K562 (cell line): Measurements from ENCODE around the gene CUX1. TPM values are rescaled to one million over a fixed set of nuclear protein-coding genes. Genes with fewer than 3 reads are reported as not detected.

Experiments used
- ATAC-seq: fragments of 200-7000 bp; cut with Tn5 transposase; 3 replicates; pipeline ENCODE4 v1.9.1; 2020; ENCODE audit warnings: moderate library complexity
- BruUV-seq: library from RNA; stranded (reverse); fragments of 400-500 nt; replicated peaks from 2 replicates; lab custom pipeline; 2021; lab: Mats Ljungman, UMichigan
- CTCF ChIA-PET: fragments of 300-600 bp; formaldehyde crosslinking; extraction: SDS; loops from one replicate; lab custom pipeline; 2021; ENCODE audit warnings: low intra/inter-chr PET ratio; lab: Yijun Ruan, JAX
- POLR2A ChIA-PET: fragments of 300-600, 350-650 bp; sonication (Branson Sonifier 250); formaldehyde crosslinking; extraction: SDS; loops from one replicate; lab custom pipeline; 2021; ENCODE audit warnings: antibody characterized with exemption, inconsistent platforms; lab: Yijun Ruan, JAX
- DNase-seq, 4 experiments: peaks; one replicate each; pipeline versions ENCODE4 v3.0.0 to v3.0.0-alpha.2; 2011 to 2018; ENCODE audit warnings: low spot score in 3 of 4, mixed read lengths in 3 of 4; ENCODE audit errors: extremely low read depth in 1 of 4
- FAIRE-seq: peaks from 2 replicates; lab custom pipeline; 2011; peaks lifted over from hg19 to GRCh38; lab: Jason Lieb, UNC
- H2AFZ ChIP-seq: 2 replicates; pipeline ENCODE4 v1.6.0; 2011; ENCODE audit warnings: low read depth, low read length, control low read depth, inconsistent platforms
- H3K27ac ChIP-seq: fragments of 200-600 bp; 3 replicates; pipeline ENCODE4 v1.8.0; 2011; ENCODE audit warnings: low read depth, mild to moderate bottlenecking, control low read depth, inconsistent platforms, low read length, moderate library complexity, mixed read lengths; ENCODE audit errors: extremely low read depth
- H3K27me3 ChIP-seq, 2 experiments: fragments of 300-600 bp in 1 of 2; 2 replicates in 1 of 2; 3 replicates in 1 of 2; pipeline versions ENCODE4 v1.6.0 to v1.8.0; 2011; ENCODE audit warnings: inconsistent platforms in 2 of 2, low read length in 2 of 2, mild to moderate bottlenecking in 1 of 2, mixed read lengths in 1 of 2, moderate library complexity in 1 of 2; ENCODE audit not compliant: control insufficient read depth in 2 of 2, insufficient read depth in 2 of 2
- H3K36me3 ChIP-seq: fragments of 300-600 bp; 3 replicates; pipeline ENCODE4 v1.8.0; 2011; ENCODE audit warnings: mild to moderate bottlenecking, low read length, inconsistent platforms; ENCODE audit not compliant: control insufficient read depth, insufficient read depth
- H3K4me1 ChIP-seq, 2 experiments: fragments of 200-600 bp in 1 of 2; replicated peaks in 1 of 2; 2 replicates in 1 of 2; 3 replicates in 1 of 2; pipeline versions ENCODE4 v1.5.1 to v1.8.0; 2011; ENCODE audit warnings: inconsistent platforms in 2 of 2, low read length in 2 of 2, mild to moderate bottlenecking in 1 of 2, mixed read lengths in 1 of 2, moderate library complexity in 1 of 2; ENCODE audit not compliant: control insufficient read depth in 2 of 2, insufficient read depth in 2 of 2
- H3K4me2 ChIP-seq: 2 replicates; pipeline ENCODE4 v1.6.1; 2011; ENCODE audit warnings: low read length, control low read depth, inconsistent platforms, mixed read lengths; ENCODE audit not compliant: insufficient read depth
- H3K4me3 ChIP-seq: fragments of 200-600 bp; sonication (generic), shearing (Covaris generic); 2 replicates; pipeline ENCODE4 v1.5.1; 2016; ENCODE audit warnings: control low read depth, inconsistent platforms
- H3K79me2 ChIP-seq: fragments of 200-600 bp; 3 replicates; pipeline ENCODE4 v1.8.0; 2011; ENCODE audit warnings: low read length, inconsistent platforms; ENCODE audit not compliant: control insufficient read depth, insufficient read depth
- H3K9ac ChIP-seq, 2 experiments: 2 replicates each; pipeline versions ENCODE4 v1.6.0 to v1.6.1; 2011; ENCODE audit warnings: low read depth in 2 of 2, low read length in 2 of 2, control low read depth in 1 of 2, inconsistent platforms in 1 of 2, mild to moderate bottlenecking in 1 of 2, mixed read lengths in 1 of 2; ENCODE audit not compliant: insufficient read depth in 1 of 2
- H3K9me1 ChIP-seq: one replicate; pipeline ENCODE4 v1.6.0; 2011; ENCODE audit warnings: inconsistent platforms, mild to moderate bottlenecking, low read length, moderate library complexity; ENCODE audit not compliant: control insufficient read depth, insufficient read depth
- H3K9me3 ChIP-seq: replicated peaks from 2 replicates; pipeline ENCODE4 v1.5.1; 2011; ENCODE audit warnings: low read depth, low read length, inconsistent platforms; ENCODE audit not compliant: control insufficient read depth, insufficient read depth
- H4K20me1 ChIP-seq: replicated peaks from 2 replicates; pipeline ENCODE4 v1.6.1; 2011; ENCODE audit warnings: low read length, inconsistent platforms, mixed read lengths; ENCODE audit not compliant: control insufficient read depth, insufficient read depth
- ASH1L ChIP-seq: fragments of 450-650 bp; IDR thresholded peaks from 2 replicates; pipeline ENCODE4 v1.6.1; 2018; ENCODE audit warnings: borderline replicate concordance, mild to moderate bottlenecking, low read depth; ENCODE audit not compliant: partially characterized antibody
- KLF10 ChIP-seq: fragments of 250-450 bp; sonication (Bioruptor Pico); IDR thresholded peaks from 2 replicates; pipeline ENCODE4 v1.6.1; 2021; ENCODE audit warnings: matching md5 sums
- TAF15 ChIP-seq: fragments of 200-400 bp; formaldehyde crosslinking; IDR thresholded peaks from 2 replicates; pipeline ENCODE4 v1.6.1; 2017; ENCODE audit warnings: mild to moderate bottlenecking, low read depth, low read length, moderate library complexity
- TCF7L2 ChIP-seq: fragments of 150-350 bp; IDR thresholded peaks from 2 replicates; pipeline ENCODE4 v1.6.1; 2016; ENCODE audit warnings: low read depth, mild to moderate bottlenecking, low read length, moderate library complexity
- ZNF384 ChIP-seq: IDR thresholded peaks from 2 replicates; pipeline ENCODE4 v1.6.1; 2012; ENCODE audit warnings: low read depth, low read length, improper control_type of control experiment
- WGBS: fragments of 100-300 bp; shearing (Covaris generic); methylation state at CpG from one replicate; pipeline ENCODE4 v1.1.6; 2016; ENCODE audit warnings: low coverage, mixed read lengths; ENCODE audit not compliant: insufficient coverage; ENCODE audit errors: missing lambda C conversion rate; 5-methylcytosine and 5-hydroxymethylcytosine counted together
- in situ Hi-C: fragments of 300-500 bp; cut with MboI; formaldehyde crosslinking; loops from 4 replicates; pipeline ENCODE4 v1.15.0; 2018; ENCODE audit warnings: inconsistent platforms, mixed read lengths
- intact Hi-C: fragments of 100-400 bp; cut with micrococcal nuclease; formaldehyde crosslinking; loops from 2 replicates; pipeline ENCODE4 v1.14.2; 2022
- polyA plus RNA-seq, 8 experiments: library from polyadenylated mRNA; depleted of rRNA in 4 of 8; stranded (reverse) in 5 of 8; unstranded in 3 of 8; fragments of >200 nt; fragmentation: Nextera tagmentation in 2 of 8; fragmentation: Illumina TruSeq in 1 of 8; extraction: Ambion mirVana in 2 of 8; extraction: Trizol in 1 of 8; gene quantifications; 2 replicates each; pipeline versions ENCODE4 v1.2.1 to v1.2.3, GENCODE V29; 2011 to 2014; ENCODE audit warnings: inconsistent platforms in 1 of 8, missing spikeins in 1 of 8
- total RNA-seq, 7 experiments: library from RNA; depleted of rRNA in 6 of 7; stranded (reverse); fragments of >200 nt in 6 of 7; fragmentation: Illumina TruSeq in 2 of 7; extraction: Trizol in 2 of 7; gene quantifications; 2 replicates each; pipeline versions ENCODE4 v1.2.1 to v1.2.3, GENCODE V29; 2011 to 2021; ENCODE audit warnings: low replicate concordance in 1 of 7
- TF ChIP-seq, protein P1 (sequence below): sonication (generic); formaldehyde crosslinking; IDR thresholded peaks from 2 replicates; pipeline ENCODE4 v1.8.0; 2022; ENCODE audit warnings: missing genetic modification reagents, mild to moderate bottlenecking, borderline replicate concordance
- TF ChIP-seq, protein P2 (sequence below): fragments of 250-450 bp; sonication (Bioruptor Pico); IDR thresholded peaks from 2 replicates; pipeline ENCODE4 v1.4.0; 2020
- TF ChIP-seq, protein P3 (sequence below): sonication (generic); formaldehyde crosslinking; IDR thresholded peaks from 2 replicates; pipeline ENCODE4 v1.8.1; 2022; ENCODE audit warnings: missing genetic modification reagents
- TF ChIP-seq, protein P4 (sequence below): fragments of 450-650 bp; IDR thresholded peaks from 2 replicates; pipeline ENCODE4 v1.6.1; 2016; ENCODE audit warnings: borderline replicate concordance
- TF ChIP-seq, protein P5 (sequence below): fragments of 250-450 bp; sonication (Bioruptor Pico); IDR thresholded peaks from 2 replicates; pipeline ENCODE4 v1.4.0; 2020; ENCODE audit warnings: mild to moderate bottlenecking, moderate library complexity

The CUX1 gene
- total and polyA plus RNA-seq, 9 of the 15 experiments (the other 6 are each of a cell fraction or from before 2014, with no cell fraction given), result 3.6 to 55.3 (median 25.2) TPM

DNA sequence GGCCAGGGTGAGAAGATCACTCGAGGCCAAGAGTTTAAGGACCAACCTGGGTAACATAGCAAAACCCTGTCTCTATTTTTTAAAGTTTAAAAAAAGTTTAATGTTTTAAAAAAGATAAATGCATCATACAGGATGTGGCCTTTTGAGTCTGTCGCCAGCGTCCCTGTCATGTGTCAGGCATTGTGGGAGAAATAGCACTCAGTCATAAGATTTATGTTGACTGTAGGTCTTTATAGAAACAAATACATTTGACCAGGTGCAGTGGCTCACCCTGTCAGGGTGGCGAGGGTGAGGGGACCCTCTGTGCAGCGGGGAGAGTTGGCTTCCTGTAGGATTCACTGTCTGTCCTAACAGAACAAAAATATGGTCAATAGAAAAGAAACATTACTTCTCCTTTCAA, 405.8 kb downstream of the CUX1 start:
- Histone ChIP-seq H3K9ac (no peak overlapping the region), H4K20me1 (no peaks in the 10 kb centered on the region; the same call in 1 of the 2 replicates), H3K9me1 (no peaks in the 10 kb centered on the region), H3K4me3 (no peak overlapping the region), H3K4me2 (no peak overlapping the region), H3K9me3 (no peaks in the 10 kb centered on the region), H3K79me2 (no peaks in the 10 kb centered on the region), H3K4me1 (peaks cover 0 to 3% of the 10 kb centered on the region in 2 experiments; a peak in 1 of 5 replicates), H3K27me3 (no peaks in the 10 kb centered on the region), H3K27ac (no peak overlapping the region), H3K36me3 (peaks cover 15% of the 10 kb centered on the region; the same call in 1 of the 3 replicates), H2AFZ (no peak overlapping the region)
- in situ Hi-C loops, result no loop called here
- intact Hi-C loops, result no loop called here
- WGBS, result 82% methylated on average over 5 of the region's 5 CpGs
- DNase-seq (no peak), FAIRE-seq (no peak), ATAC-seq (no peak)
- no TSS peak for BruUV-seq
- POLR2A ChIA-PET, result no interaction called here
- CTCF ChIA-PET, result no interaction called here
- TF ChIP-seq, protein P1, sequence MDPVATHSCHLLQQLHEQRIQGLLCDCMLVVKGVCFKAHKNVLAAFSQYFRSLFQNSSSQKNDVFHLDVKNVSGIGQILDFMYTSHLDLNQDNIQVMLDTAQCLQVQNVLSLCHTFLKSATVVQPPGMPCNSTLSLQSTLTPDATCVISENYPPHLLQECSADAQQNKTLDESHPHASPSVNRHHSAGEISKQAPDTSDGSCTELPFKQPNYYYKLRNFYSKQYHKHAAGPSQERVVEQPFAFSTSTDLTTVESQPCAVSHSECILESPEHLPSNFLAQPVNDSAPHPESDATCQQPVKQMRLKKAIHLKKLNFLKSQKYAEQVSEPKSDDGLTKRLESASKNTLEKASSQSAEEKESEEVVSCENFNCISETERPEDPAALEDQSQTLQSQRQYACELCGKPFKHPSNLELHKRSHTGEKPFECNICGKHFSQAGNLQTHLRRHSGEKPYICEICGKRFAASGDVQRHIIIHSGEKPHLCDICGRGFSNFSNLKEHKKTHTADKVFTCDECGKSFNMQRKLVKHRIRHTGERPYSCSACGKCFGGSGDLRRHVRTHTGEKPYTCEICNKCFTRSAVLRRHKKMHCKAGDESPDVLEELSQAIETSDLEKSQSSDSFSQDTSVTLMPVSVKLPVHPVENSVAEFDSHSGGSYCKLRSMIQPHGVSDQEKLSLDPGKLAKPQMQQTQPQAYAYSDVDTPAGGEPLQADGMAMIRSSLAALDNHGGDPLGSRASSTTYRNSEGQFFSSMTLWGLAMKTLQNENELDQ (CRISPR knock-in tag), result no peak
- TF ChIP-seq, protein P2, sequence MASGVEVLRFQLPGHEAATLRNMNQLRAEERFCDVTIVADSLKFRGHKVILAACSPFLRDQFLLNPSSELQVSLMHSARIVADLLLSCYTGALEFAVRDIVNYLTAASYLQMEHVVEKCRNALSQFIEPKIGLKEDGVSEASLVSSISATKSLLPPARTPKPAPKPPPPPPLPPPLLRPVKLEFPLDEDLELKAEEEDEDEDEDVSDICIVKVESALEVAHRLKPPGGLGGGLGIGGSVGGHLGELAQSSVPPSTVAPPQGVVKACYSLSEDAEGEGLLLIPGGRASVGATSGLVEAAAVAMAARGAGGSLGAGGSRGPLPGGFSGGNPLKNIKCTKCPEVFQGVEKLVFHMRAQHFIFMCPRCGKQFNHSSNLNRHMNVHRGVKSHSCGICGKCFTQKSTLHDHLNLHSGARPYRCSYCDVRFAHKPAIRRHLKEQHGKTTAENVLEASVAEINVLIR (CRISPR knock-in tag), result no peak
- TF ChIP-seq TCF7L2 (no peak), TAF15 (no peak), ASH1L (no peak), ZNF384 (no peak), KLF10 (CRISPR knock-in tag) (no peak)
- TF ChIP-seq, protein P3, sequence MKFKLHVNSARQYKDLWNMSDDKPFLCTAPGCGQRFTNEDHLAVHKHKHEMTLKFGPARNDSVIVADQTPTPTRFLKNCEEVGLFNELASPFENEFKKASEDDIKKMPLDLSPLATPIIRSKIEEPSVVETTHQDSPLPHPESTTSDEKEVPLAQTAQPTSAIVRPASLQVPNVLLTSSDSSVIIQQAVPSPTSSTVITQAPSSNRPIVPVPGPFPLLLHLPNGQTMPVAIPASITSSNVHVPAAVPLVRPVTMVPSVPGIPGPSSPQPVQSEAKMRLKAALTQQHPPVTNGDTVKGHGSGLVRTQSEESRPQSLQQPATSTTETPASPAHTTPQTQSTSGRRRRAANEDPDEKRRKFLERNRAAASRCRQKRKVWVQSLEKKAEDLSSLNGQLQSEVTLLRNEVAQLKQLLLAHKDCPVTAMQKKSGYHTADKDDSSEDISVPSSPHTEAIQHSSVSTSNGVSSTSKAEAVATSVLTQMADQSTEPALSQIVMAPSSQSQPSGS (CRISPR knock-in tag), result no peak
- TF ChIP-seq, protein P4, sequence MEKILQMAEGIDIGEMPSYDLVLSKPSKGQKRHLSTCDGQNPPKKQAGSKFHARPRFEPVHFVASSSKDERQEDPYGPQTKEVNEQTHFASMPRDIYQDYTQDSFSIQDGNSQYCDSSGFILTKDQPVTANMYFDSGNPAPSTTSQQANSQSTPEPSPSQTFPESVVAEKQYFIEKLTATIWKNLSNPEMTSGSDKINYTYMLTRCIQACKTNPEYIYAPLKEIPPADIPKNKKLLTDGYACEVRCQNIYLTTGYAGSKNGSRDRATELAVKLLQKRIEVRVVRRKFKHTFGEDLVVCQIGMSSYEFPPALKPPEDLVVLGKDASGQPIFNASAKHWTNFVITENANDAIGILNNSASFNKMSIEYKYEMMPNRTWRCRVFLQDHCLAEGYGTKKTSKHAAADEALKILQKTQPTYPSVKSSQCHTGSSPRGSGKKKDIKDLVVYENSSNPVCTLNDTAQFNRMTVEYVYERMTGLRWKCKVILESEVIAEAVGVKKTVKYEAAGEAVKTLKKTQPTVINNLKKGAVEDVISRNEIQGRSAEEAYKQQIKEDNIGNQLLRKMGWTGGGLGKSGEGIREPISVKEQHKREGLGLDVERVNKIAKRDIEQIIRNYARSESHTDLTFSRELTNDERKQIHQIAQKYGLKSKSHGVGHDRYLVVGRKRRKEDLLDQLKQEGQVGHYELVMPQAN, result no peak
- TF ChIP-seq, protein P5, sequence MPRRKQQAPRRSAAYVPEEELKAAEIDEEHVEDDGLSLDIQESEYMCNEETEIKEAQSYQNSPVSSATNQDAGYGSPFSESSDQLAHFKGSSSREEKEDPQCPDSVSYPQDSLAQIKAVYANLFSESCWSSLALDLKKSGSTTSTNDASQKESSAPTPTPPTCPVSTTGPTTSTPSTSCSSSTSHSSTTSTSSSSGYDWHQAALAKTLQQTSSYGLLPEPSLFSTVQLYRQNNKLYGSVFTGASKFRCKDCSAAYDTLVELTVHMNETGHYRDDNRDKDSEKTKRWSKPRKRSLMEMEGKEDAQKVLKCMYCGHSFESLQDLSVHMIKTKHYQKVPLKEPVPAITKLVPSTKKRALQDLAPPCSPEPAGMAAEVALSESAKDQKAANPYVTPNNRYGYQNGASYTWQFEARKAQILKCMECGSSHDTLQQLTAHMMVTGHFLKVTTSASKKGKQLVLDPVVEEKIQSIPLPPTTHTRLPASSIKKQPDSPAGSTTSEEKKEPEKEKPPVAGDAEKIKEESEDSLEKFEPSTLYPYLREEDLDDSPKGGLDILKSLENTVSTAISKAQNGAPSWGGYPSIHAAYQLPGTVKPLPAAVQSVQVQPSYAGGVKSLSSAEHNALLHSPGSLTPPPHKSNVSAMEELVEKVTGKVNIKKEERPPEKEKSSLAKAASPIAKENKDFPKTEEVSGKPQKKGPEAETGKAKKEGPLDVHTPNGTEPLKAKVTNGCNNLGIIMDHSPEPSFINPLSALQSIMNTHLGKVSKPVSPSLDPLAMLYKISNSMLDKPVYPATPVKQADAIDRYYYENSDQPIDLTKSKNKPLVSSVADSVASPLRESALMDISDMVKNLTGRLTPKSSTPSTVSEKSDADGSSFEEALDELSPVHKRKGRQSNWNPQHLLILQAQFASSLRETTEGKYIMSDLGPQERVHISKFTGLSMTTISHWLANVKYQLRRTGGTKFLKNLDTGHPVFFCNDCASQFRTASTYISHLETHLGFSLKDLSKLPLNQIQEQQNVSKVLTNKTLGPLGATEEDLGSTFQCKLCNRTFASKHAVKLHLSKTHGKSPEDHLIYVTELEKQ, result no peak
